GM13977 (cell line): ENCODE results near the gene ACOT11.

ENCODE experiments used
- DNase-seq: peaks from one replicate; pipeline ENCODE4 v3.0.0; 2012; ENCODE audit warnings: low spot score
- in situ Hi-C: fragments of 300-500 bp; cut with MboI; formaldehyde crosslinking; loops from one replicate; pipeline ENCODE4 v1.12.0; 2022; ENCODE audit warnings: low sequenced_read_pairs, low pct_unique_long_range_greater_than_20kb, mixed read lengths, inconsistent platforms; ENCODE audit not compliant: unreplicated experiment
- TF ChIP-seq, protein P1 (sequence below): IDR thresholded peaks from 2 replicates; pipeline ENCODE4 v1.5.1; 2012; ENCODE audit warnings: mild to moderate bottlenecking, control low read depth; ENCODE audit not compliant: insufficient read depth; ENCODE audit errors: extremely low read depth, missing control alignments

Gene ACOT11

DNA sequence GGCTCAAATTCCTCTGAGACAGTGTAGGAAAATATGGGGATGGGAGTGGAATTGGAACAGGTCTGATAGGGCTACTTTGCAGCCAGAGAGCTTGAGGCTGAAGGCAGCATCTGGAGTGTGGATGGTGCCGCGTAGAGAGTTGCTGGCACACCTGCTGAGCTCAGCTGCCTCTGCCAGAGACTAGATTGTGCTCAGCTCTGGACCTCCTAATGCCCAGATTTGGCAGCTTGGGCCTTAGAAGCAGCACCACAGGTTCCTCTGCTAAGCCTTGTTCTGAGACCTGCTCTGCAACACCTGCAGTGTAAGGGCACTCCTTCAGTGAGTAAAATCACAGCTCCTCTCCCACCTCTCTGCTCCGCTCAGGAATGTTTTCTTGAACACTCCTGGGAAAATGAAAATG is 23.3 kb downstream of the ACOT11 start:
- in situ Hi-C loops = no loop called here
- TF ChIP-seq, protein P1, sequence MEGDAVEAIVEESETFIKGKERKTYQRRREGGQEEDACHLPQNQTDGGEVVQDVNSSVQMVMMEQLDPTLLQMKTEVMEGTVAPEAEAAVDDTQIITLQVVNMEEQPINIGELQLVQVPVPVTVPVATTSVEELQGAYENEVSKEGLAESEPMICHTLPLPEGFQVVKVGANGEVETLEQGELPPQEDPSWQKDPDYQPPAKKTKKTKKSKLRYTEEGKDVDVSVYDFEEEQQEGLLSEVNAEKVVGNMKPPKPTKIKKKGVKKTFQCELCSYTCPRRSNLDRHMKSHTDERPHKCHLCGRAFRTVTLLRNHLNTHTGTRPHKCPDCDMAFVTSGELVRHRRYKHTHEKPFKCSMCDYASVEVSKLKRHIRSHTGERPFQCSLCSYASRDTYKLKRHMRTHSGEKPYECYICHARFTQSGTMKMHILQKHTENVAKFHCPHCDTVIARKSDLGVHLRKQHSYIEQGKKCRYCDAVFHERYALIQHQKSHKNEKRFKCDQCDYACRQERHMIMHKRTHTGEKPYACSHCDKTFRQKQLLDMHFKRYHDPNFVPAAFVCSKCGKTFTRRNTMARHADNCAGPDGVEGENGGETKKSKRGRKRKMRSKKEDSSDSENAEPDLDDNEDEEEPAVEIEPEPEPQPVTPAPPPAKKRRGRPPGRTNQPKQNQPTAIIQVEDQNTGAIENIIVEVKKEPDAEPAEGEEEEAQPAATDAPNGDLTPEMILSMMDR = no peak
- no peak for DNase-seq

DNA sequence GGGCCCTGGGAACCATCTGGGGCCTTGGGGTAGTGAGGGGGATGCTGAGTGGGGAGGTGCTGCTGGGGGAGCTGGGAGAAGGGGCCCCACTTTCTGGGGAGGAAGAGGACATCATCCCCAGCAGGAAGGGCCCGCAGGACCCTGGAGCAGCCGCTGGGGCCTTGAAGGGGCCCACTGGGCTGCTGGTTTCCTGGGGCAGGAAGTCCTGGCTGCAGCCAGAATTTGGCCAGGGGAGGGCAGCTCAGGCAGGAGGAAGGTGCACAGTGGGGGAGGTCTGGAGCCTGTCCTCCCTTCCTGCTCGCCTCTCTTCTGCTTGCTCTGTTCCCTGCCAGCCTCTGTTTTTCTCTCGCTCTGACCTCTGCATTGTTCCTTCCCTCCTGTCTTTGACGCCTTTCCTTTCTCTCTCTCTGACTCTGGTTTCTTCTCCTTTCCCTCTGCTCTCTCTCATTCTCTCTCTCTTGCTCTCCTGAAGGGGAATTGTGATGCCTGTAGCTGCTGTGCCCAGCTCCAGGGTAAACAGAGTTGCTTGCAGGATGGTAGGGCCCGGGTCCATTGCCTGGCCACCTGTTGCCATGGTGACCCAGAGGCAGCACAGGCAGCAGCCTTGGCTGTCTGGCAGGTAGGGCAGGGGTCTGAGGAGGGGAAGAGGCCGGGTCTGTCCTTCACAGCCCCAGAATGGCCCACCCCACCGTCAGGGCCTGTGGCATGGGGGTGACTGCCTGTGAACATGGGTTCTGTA is 23.9 kb downstream of the ACOT11 start:
- in situ Hi-C loops = no loop called here
- no peak for DNase-seq
- TF ChIP-seq, protein P1 = no peak

DNA sequence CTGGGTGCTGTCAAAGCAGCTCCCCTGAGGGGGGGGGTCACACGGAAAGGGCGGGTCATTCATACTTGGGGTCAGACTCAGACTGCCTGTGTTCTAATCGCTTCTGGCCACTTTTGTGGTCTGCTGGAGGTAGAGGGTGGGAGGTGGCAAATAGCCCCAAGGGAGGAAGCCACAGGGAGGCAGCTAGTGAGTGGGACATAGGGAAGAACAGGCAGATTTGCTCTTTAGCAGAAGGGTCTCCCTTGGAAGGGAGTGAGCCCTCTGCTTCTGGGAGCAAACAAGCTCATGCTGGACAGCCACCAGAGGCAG is 24.5 kb downstream of the ACOT11 start:
- TF ChIP-seq, protein P1 = no peak
- no peak for DNase-seq
- in situ Hi-C loops = no loop called here

DNA sequence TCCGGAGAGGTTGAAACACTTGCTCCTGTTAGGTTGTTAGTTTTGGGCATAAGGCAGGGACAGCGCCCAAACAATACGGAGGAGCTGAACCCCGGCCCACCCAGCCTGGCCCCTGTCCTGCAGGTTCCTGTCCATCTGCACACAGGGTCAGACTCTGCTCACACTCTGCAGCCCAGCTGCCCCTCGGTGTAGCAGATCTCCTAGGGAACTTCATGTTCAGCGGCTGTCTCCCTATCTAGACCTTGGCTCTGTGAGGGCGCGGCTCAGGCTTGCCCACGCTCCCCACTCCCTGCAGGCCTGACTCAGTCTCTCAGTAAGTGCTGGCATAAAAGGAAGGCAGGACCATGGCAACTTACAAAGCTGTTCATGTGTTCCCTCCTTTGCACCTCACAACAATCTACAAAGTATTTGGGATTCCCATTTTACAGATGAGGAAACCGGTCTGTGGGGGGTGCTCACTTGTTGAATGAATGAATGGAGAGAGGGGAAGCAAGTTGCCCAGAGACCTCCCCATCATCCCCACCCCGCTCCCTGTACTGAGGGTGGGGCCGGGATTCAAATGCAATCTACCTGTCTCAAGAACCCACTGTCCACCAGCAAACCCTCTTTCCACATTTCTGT is 26.2 kb downstream of the ACOT11 start:
- in situ Hi-C loops = no loop called here
- DNase-seq = no peak

DNA sequence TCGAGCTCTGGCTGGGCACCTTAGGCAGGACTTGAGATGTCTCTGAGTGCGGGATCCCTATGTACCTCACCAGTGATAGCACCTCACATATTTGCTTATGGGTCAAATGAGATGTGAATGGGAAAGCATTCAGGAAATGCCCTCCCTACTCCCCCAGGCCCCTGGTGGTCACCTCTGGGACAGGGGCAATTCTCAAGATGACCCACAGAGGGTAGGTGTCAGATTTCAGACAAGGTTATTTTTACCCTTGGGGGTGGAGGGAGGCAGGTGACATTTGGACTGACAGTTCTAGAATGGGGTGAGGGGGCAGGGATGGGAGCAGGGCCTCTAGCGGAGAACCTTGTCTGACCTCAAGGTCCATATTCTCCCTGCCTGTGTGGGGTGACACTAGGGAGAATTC is 27.1 kb downstream of the ACOT11 start:
- TF ChIP-seq, protein P1 = no peak
- in situ Hi-C loops = no loop called here
- no peak for DNase-seq

More for the DNA sequence above, 26.2 kb downstream of the ACOT11 start:
- TF ChIP-seq, protein P1 = no peak

DNA sequence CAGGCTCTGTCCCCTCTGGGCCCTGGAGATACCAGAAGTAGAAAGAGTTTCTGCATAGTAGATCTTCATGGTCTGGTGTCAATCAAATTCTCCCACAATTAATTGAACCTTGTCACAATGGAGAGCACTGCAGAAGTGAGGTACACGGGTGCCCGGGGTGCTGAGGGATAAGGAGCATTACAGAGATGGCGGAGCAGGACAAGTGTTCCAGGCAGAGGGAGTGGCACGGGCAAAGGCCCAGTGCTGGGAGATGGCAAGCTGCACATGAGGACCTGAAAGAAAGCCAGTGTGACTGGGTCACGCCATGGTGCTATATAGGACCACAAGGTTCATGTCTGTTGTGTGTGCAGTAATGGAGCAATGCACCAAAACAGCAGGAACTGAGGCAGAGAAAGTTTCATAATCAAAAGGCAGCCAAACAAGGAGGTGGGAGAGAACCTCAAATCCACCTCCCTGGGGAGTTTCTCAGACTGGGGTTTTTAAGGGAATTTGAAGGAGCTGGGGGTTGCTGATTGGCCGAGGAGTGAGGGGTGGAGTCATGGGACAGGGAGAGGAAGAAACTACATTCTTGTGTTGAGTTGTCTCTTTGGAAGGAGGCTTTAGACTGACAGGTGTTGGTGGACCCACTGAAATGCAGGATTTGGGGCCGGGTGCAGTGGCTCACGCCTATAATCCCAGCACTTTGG is 27.7 kb downstream of the ACOT11 start:
- DNase-seq = no peak
- in situ Hi-C loops = no loop called here
- TF ChIP-seq, protein P1 = no peak
